Heart left ventricle (tissue), 13 donors: ENCODE results near the gene ABCC6.
"Not testable (repeated sequence)": the region's sequence is repeated elsewhere in the genome, so short reads cannot be mapped to it uniquely, and the experiment has no call there.

Source experiments
- CTCF ChIP-seq, 12 donors: fragments of 200-600 bp; sonication (generic) in 4 of 12; IDR thresholded peaks; one replicate each; pipeline versions ENCODE4 v1.5.0 to v1.8.0; 2018 to 2022; ENCODE audit warnings: antibody characterized with exemption in 12 of 12, mild to moderate bottlenecking in 5 of 12
- POLR2A ChIP-seq, 2 donors: fragments of 450-650 bp; IDR thresholded peaks; one replicate each; pipeline ENCODE4 v1.6.1; 2017; ENCODE audit warnings: antibody characterized with exemption in 2 of 2, mild to moderate bottlenecking in 2 of 2, moderate library complexity in 2 of 2
- donor health status: ischemic (EF 13 %, LVEDD 7.1; RV severe dilation, severe dysfunction).
- donor health status: DM: no; HTN: yes; CAD: no.
- donor health status: DM: no; HTN: no; CAD: no.
- donor health status: ischemic (EF 25% LVEDD 6.9; RV normal size, moderate dysfunction).
- donor health status: ischemic (EF 25% LVEDD 5.7; RV mildly dilated, moderate dysfunction).
- donor health status: ischemic (EF 35%, LVEDD 5.7; RV mildly dilated, moderate dysfunction).
- donor health status: nonischemic (EF 11% LVEDD 7.7; RV severe dilation, severe dysfunction).
- donor health status: DM: yes; HTN: yes; CAD: no.
- donor health status: PGD.
- donor health status: ischemic (EF 29% LVEDD 5.4; RV normal size, mild dysfunction).
- donor health status: nonischemic (EF 23%, LVEDD 6.1; RV moderate dilation, normal function).

- TF ChIP-seq CTCF, POLR2A (IDR thresholded peaks at IDR 0.05): not testable (repeated sequence)
These were observed at the start of gene ABCC6 for GRCh38 chr16:16222850-16223661.
